Brain microvascular endothelial cell (primary cell): ENCODE data around the gene AGBL4.

Experiments used
- DNase-seq: peaks from one replicate; pipeline ENCODE4 v3.0.0-alpha.2; 2020
- H3K27ac ChIP-seq: fragments of 250-450 bp; sonication (Bioruptor Pico); 2 replicates; pipeline ENCODE4 v1.5.1; 2020; ENCODE audit warnings: mild to moderate bottlenecking, moderate library complexity
- H3K27me3 ChIP-seq: fragments of 250-450 bp; sonication (Bioruptor Pico); replicated peaks from 2 replicates; pipeline ENCODE4 v1.5.1; 2020; ENCODE audit warnings: mild to moderate bottlenecking
- H3K36me3 ChIP-seq: fragments of 250-450 bp; sonication (Bioruptor Pico); replicated peaks from 2 replicates; pipeline ENCODE4 v1.5.1; 2020; ENCODE audit warnings: mild to moderate bottlenecking
- H3K4me3 ChIP-seq: 2 replicates; pipeline ENCODE4 v1.5.1; 2011; ENCODE audit warnings: low read depth, mild to moderate bottlenecking, control low read depth, low read length, moderate library complexity
- CTCF ChIP-seq: IDR thresholded peaks from 2 replicates; pipeline ENCODE4 v1.5.1; 2011; ENCODE audit warnings: low read depth, mild to moderate bottlenecking, moderate library complexity, low read length, control low read depth, inconsistent platforms; ENCODE audit errors: missing control alignments
- in situ Hi-C: cut with HindIII; loops from 2 replicates; pipeline ENCODE4 v1.10.0; 2017; ENCODE audit warnings: low sequenced_read_pairs, low pct_ligation_motif_present

AGBL4 gene

GRCh38 chr1:48506870-48507269 is 1516.9 kb downstream of the AGBL4 start:
- no peak for DNase-seq
- H3K4me3 ChIP-seq = no peak overlapping the region
- no peak for TF ChIP-seq CTCF
- H3K36me3 ChIP-seq = no peaks in the 10 kb centered on the region
- no peaks in the 10 kb centered on the region for H3K27me3 ChIP-seq
- in situ Hi-C loops = no loop called here
- no peak overlapping the region for H3K27ac ChIP-seq

- H3K4me3 ChIP-seq = no peak overlapping the region
- no peaks in the 10 kb centered on the region for H3K36me3 ChIP-seq
- TF ChIP-seq CTCF = no peak
- in situ Hi-C loops = no loop called here
- no peaks in the 10 kb centered on the region for H3K27me3 ChIP-seq
- no peak for DNase-seq
- H3K27ac ChIP-seq = no peak overlapping the region
These were observed 1523.0 kb downstream of the AGBL4 start for GRCh38 chr1:48500541-48501450.

- Histone ChIP-seq H3K36me3 (no peaks in the 10 kb centered on the region), H3K4me3 (no peak overlapping the region), H3K27ac (no peak overlapping the region), H3K27me3 (no peaks in the 10 kb centered on the region)
- TF ChIP-seq CTCF = no peak
- DNase-seq = no peak
- in situ Hi-C loops = no loop called here
These were observed 1524.5 kb downstream of the AGBL4 start for GRCh38 chr1:48499211-48499735.

- DNase-seq = peak; percentile 79
- no peaks in the 10 kb centered on the region for H3K27me3 ChIP-seq
- H3K27ac ChIP-seq = no peak overlapping the region
- no peak overlapping the region for H3K4me3 ChIP-seq
- no peaks in the 10 kb centered on the region for H3K36me3 ChIP-seq
- in situ Hi-C loops = no loop called here
- TF ChIP-seq CTCF = peak; percentile 97
These were observed 1525.5 kb downstream of the AGBL4 start for GRCh38 chr1:48498096-48498791.

GRCh38 chr1:48495911-48496310 is 1527.8 kb downstream of the AGBL4 start:
- Histone ChIP-seq H3K36me3 (no peaks in the 10 kb centered on the region), H3K27me3 (no peaks in the 10 kb centered on the region), H3K27ac (no peak overlapping the region), H3K4me3 (no peak overlapping the region)
- no peak for TF ChIP-seq CTCF
- in situ Hi-C loops = no loop called here
- DNase-seq = no peak
